VCaP (cell line): ENCODE results near the gene TEKTIP1.
"Not testable (repeated sequence)": the region's sequence is repeated elsewhere in the genome, so short reads cannot be mapped to it uniquely, and the experiment has no call there.

Source experiments
- H3K27ac ChIP-seq: fragments of 450-650 bp; 2 replicates; pipeline ENCODE4 v1.5.1; 2017
- CTCF ChIP-seq: fragments of 450-650 bp; conservative IDR thresholded peaks from 2 replicates; pipeline ENCODE4 v1.5.1; 2017; ENCODE audit warnings: mild to moderate bottlenecking, moderate library complexity

TEKTIP1 gene

GRCh38 chr19:3528080-3528479, 10.9 kb upstream of the TEKTIP1 start:
- no peak overlapping the region for H3K27ac ChIP-seq
- TF ChIP-seq CTCF, result no peak

GRCh38 chr19:3528539-3529211, 10.3 kb upstream of the TEKTIP1 start:
- no peak overlapping the region for H3K27ac ChIP-seq
- no peak for TF ChIP-seq CTCF

- not testable (repeated sequence) for H3K27ac ChIP-seq
Observed at GRCh38 chr19:3529299-3529698, 9.7 kb upstream of the TEKTIP1 start.

DNA sequence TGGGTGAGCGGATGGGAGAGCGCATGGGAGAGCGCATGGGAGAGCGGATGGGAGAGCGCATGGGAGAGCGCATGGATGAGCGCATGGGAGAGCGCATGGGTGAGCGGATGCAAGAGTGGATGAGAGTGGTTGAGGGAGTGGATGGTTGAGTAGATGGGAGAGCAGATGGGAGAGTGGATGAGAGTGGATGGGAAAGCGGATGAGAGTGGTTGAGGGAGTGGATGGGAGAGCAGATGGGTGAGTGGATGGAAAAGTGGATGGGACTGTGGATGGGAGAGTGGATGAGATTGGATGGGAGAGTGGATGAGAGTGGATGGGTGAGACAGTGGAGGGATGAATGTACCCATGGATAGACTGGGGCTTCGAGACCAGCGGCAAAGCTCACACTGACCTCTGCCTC, 8.6 kb upstream of the TEKTIP1 start:
- TF ChIP-seq CTCF, result no peak
- H3K27ac ChIP-seq, result no peak overlapping the region

DNA sequence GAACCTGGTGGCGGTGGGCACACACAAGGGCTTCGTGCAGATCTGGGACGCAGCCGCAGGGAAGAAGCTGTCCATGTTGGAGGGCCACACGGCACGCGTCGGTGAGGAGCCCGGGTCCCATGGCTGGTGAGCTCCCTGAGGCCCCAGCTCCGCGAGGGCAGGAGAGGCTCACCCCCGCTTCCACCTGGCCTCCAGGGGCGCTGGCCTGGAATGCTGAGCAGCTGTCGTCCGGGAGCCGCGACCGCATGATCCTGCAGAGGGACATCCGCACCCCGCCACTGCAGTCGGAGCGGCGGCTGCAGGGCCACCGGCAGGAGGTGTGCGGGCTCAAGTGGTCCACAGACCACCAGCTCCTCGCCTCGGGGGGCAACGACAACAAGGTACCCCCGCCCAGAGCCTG, 7.3 kb upstream of the TEKTIP1 start:
- no peak for TF ChIP-seq CTCF
- H3K27ac ChIP-seq, result no peak overlapping the region

DNA sequence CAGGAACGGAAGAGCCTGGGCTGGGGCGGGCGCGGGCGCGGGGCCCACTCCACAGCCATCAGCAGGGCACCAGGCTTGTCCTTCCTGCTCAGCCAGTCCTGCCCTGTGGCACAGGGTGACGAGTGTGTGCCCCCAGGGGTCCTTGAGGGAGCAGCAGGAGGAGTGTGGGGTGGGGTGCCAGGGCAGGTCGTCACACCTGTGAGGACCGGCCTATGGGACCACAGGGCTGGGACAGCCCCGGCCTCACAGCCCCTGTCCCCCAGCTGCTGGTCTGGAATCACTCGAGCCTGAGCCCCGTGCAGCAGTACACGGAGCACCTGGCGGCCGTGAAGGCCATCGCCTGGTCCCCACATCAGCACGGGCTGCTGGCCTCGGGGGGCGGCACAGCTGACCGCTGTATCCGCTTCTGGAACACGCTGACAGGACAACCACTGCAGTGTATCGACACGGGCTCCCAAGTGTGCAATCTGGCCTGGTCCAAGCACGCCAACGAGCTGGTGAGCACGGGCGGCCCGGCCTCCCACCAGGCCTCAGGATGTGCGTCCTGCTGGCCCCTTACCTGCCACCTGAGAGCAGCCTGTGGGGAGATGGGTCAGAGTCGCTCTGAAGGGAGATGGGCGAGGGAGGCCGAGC, 6.7 kb upstream of the TEKTIP1 start:
- TF ChIP-seq CTCF, result no peak
- H3K27ac ChIP-seq, result no peak overlapping the region

DNA sequence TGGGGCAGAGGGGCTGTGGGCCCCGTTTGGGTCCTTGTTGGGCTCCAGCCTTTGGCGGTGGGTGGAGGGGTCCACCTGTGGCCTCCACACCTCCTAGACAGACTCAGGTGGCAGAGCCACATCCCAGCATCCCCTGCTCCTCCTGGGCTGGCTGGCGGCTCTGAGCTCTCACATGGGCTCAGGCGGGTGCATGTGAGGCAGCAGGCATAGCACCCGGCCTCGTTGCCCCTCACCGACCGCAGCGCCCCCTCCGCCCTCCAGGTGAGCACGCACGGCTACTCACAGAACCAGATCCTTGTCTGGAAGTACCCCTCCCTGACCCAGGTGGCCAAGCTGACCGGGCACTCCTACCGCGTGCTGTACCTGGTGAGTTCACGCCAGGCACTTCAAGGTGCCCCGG, 5.9 kb upstream of the TEKTIP1 start:
- no peak for TF ChIP-seq CTCF
- no peak overlapping the region for H3K27ac ChIP-seq

DNA sequence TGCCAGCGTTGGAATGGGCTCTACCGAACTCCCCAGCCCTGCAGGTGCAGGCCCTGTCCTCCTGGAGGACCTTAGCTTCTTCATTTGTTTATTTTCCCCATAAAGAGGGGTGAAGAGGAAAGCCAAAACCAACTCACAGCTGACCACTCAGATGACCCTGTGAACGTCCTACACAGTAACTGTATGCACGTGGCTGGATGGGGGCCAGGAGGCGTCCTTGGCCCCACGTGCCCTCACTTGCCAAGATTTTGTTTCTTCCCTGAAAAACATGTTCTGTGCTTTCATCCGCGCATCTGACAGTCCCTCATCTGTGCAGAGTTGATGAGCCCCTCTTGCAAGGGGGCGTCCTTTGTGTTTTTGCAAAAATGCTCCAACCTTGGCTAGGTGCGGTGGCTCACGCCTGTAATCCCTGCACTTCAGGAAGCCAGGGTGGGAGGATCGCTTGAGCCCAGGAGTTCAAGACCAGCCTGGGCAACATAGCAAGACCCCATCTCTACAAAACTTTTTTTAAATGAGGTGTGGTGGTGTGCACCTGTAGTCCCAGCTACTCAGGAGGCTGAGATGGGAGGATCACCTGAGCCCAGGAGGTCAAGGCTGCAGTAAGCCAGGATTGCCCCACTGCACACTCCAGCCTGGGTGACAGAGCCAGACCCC, 5.3 kb upstream of the TEKTIP1 start:
- TF ChIP-seq CTCF, result no peak
- H3K27ac ChIP-seq, result no peak overlapping the region
